Aorta (tissue), 5 donors: ENCODE results near the gene PLEKHG7. TPM values are rescaled to one million over a fixed set of nuclear protein-coding genes. Genes with fewer than 3 reads are reported as not detected.
"Not testable (repeated sequence)": the region's sequence is repeated elsewhere in the genome, so short reads cannot be mapped to it uniquely, and the experiment has no call there.

Experiments
- ATAC-seq: fragments of 200-7000 bp; cut with Tn5 transposase; one replicate; pipeline ENCODE4 v1.9.1; 2022; ENCODE audit warnings: moderate library complexity; ENCODE audit not compliant: low FRiP score
- DNase-seq, 2 donors: peaks; one replicate each; pipeline ENCODE4 v3.0.0-alpha.2; 2020
- H3K27ac ChIP-seq, 2 donors: one replicate each; pipeline ENCODE4 v1.5.1; 2013; ENCODE audit warnings: low read length in 2 of 2, mild to moderate bottlenecking in 2 of 2, moderate library complexity in 2 of 2, control low read depth in 1 of 2, inconsistent platforms in 1 of 2, low read depth in 1 of 2
- H3K27me3 ChIP-seq, 2 donors: one replicate each; pipeline ENCODE4 v1.6.1; 2013; ENCODE audit warnings: control low read depth in 1 of 2, low read length in 1 of 2, mild to moderate bottlenecking in 1 of 2, moderate library complexity in 1 of 2; ENCODE audit not compliant: insufficient read depth in 2 of 2, control insufficient read depth in 1 of 2
- H3K36me3 ChIP-seq, 2 donors: one replicate each; pipeline ENCODE4 v1.6.1; 2013; ENCODE audit warnings: control low read depth in 1 of 2, low read length in 1 of 2, mild to moderate bottlenecking in 1 of 2; ENCODE audit not compliant: insufficient read depth in 2 of 2, control insufficient read depth in 1 of 2
- H3K4me1 ChIP-seq, 2 donors: one replicate each; pipeline ENCODE4 v1.6.1; 2013; ENCODE audit warnings: low read length in 2 of 2, control low read depth in 1 of 2, mild to moderate bottlenecking in 1 of 2, moderate library complexity in 1 of 2; ENCODE audit not compliant: insufficient read depth in 2 of 2, control insufficient read depth in 1 of 2
- H3K4me3 ChIP-seq, 2 donors: one replicate each; pipeline ENCODE4 v1.5.1; 2013; ENCODE audit warnings: low read length in 2 of 2, control low read depth in 1 of 2, mild to moderate bottlenecking in 1 of 2
- H3K9me3 ChIP-seq: one replicate; pipeline ENCODE4 v1.6.1; 2013; ENCODE audit warnings: mild to moderate bottlenecking, low read length; ENCODE audit not compliant: control insufficient read depth
- WGBS, 2 donors: extraction: QIAGEN DNeasy Blood & Tissue Kit; methylation state at CpG; one replicate each; pipeline ENCODE4 v1.1.7; 2013; 5-methylcytosine and 5-hydroxymethylcytosine counted together
- intact Hi-C, 2 donors: fragments of 100-400 bp; cut with DNase I; formaldehyde crosslinking; loops; one replicate each; pipeline versions ENCODE4 v1.14.2 to v1.15.0; 2022
- long read RNA-seq, 2 donors: library from polyadenylated mRNA; unstranded; transcript quantifications; one replicate each; pipeline ENCODE4 v2.0.0, GENCODE V29; 2020 to 2021
- polyA plus RNA-seq, 2 donors: library from polyadenylated mRNA; stranded (reverse); fragments of 200-250 nt; gene quantifications; one replicate each; pipeline ENCODE4 v1.2.3, GENCODE V29; 2013
- total RNA-seq, 2 donors: library from RNA; stranded (reverse); fragmentation: NEBNext Ultra II Directional; extraction: Animal tissue kit (Norgen Biotek cat#: 25700); gene quantifications; one replicate each; pipeline ENCODE4 v1.2.1, GENCODE V29; 2021
- donor health status: healthy with polysubstance abuse.
- donor health status: Bipolar disorder and iron deficiency.
- donor health status: DM: no; HTN: no; CAD: no.
- donor health status: DM: no; HTN: no; CAD: no.
- donor health status: DM: yes; HTN: yes; CAD: no.

The PLEKHG7 gene, protein sequence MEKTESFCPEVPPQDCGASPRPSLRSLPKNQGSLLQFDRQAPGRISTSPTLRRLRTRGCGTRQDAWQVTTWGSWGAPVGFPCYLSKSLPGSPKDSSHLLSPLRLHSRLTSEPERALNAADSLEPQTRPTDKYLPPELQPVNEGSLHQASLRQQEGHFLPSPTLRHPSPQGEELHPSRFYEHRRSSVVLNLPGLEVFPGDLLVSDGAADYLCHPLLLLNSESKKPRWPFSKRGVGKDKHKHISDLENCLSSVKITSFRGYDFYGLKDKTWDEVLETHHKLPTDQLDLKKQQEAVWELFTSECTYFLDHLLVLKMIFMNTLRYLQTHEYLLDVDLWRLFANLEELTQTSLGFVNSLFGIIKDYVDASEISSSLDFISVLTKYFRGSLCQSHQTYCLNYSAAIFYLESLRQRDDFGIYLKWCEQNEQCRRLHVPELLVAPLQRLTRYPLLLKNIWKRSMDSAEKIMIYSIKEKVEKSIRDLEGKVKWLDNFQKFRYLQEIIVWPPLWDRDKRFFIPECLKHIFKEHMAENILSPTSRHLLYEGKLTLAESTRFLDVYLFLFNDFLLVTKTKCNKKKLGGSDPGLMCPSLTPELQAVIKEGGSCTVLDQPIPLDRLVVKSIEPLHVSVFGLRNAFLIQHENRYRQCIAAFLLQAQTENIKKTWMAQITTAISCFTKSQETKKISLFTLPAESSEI
- not detected for total RNA-seq
- not detected for polyA plus RNA-seq
- long read RNA-seq, donor 1, result 0 reads
- long read RNA-seq, donor 2, partial matches to known transcripts, result 0 of 18 reads
- long read RNA-seq, donor 2, other reads (novel, unspliced or antisense), result 18 of 18 reads

DNA sequence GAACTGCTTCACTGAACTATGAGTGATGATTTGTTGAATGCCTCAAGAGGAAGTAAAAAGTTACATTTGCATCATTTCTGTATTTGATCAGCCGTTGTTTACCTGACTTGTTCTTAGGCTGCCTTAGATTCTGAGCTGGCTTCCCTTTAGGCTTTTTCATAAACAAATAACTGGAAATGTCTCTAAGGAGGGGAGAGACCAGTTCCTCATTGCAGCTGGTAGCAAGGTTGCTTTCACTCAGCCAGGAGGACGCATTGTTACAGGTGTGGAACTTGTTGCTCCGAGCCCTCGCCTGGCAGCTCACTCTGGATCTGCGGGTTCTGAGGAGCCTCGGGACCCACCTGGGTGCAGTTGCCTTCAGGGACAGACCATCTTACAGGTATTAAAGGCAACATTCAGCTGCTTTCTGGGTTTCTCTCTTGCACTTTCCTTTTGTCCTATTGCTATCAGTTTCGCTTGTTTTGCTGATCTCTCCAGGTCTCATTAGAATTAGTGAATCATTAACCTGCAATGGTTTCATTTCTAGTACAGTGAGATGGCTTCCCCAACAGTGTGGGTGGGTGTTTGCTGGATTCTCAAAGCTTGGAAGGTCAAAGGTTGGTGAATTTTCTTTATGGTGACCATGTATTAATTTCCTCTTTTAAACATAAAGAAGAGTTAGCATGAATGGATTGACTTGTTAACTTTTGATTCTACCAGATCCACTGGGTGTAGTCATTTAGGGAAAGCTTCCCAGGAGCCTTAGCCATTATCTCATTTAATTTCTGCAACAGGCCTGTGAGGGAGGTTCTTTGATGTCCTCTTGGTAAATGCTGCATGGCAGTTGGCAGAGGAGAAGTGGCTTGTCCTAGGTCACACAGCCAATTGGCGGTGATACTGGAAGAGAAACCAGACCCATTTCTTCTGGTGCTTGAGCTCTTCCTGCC lies at the start of gene PLEKHG7:
PLEKHG7 (plus strand) TSS at position 236 of the 926 bp plus-strand sequence. CDS start 3,643 bp downstream, outside the sequence.
- intact Hi-C loops, result no loop called here
- no peaks in the 10 kb centered on the region for H3K36me3 ChIP-seq
- 89 to 90% methylated on average over 8 of the region's 8 CpGs for WGBS, 2 donors
- H3K9me3 ChIP-seq, result peaks cover 1% of the 10 kb centered on the region
- no peak within 1 kb of the TSS for H3K4me3 ChIP-seq
- no peaks in the 10 kb centered on the region for H3K4me1 ChIP-seq
- no peak for ATAC-seq
- no peak within 1 kb of the TSS for H3K27ac ChIP-seq
- no peak for DNase-seq
- no peaks in the 10 kb centered on the region for H3K27me3 ChIP-seq

DNA sequence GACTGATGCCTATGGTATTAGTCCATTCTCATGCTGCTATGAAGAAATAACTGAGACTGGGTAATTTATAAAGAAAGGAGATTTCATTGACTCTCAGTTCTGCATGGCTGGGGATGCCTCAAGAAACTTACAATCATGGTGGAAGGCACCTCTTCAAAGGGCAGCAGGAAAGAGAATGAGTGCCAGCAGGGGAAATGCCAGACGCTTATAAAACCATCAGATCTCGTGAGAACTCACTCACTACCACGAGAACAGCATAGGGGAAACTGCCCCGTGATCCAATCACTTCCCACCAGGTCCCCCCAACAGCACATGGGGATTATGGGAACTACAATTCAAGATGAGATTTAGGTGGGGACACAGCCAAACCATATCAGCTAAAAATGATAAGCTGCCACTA lies 48.5 kb upstream of the PLEKHG7 start:
- H3K9me3 ChIP-seq, H3K4me3 ChIP-seq, H3K27me3 ChIP-seq, DNase-seq, H3K27ac ChIP-seq, ATAC-seq, H3K36me3 ChIP-seq, H3K4me1 ChIP-seq: not testable (repeated sequence)
- WGBS, 2 donors, result 68 to 79% methylated on average over 4 of the region's 4 CpGs
- intact Hi-C loops, result loop anchor here in 1 of 2 donors (5.0 kb wide), 1 partner anchor 1272 kb away; no protein-coding TSS in a partner anchor

GRCh38 chr12:92654929-92655328 lies 47.9 kb upstream of the PLEKHG7 start:
- no peaks in the 10 kb centered on the region for H3K36me3 ChIP-seq
- H3K4me1 ChIP-seq, result no peaks in the 10 kb centered on the region
- H3K27ac ChIP-seq, result no peak overlapping the region
- intact Hi-C loops, result loop anchor here in 1 of 2 donors (5.0 kb wide), 1 partner anchor 1273 kb away; no protein-coding TSS in a partner anchor
- H3K4me3 ChIP-seq, result no peak overlapping the region
- H3K9me3 ChIP-seq, result no peaks in the 10 kb centered on the region
- no peak for ATAC-seq
- DNase-seq, result peak in 1 of 2 donors; percentile 49
- H3K27me3 ChIP-seq, result no peaks in the 10 kb centered on the region
- 11 to 42% methylated on average over 1 of the region's 1 CpG for WGBS, 2 donors

- Histone ChIP-seq H3K36me3 (no peaks in the 10 kb centered on the region), H3K4me1 (no peaks in the 10 kb centered on the region), H3K4me3 (no peak overlapping the region), H3K27me3 (no peaks in the 10 kb centered on the region), H3K27ac (no peak overlapping the region), H3K9me3 (no peaks in the 10 kb centered on the region)
- WGBS, 2 donors, result 89 to 94% methylated on average over 1 of the region's 1 CpG
- intact Hi-C loops, result no loop called here
- DNase-seq (no peak), ATAC-seq (no peak)
Measured at GRCh38 chr12:92656911-92657310, 45.9 kb upstream of the PLEKHG7 start.

GRCh38 chr12:92657770-92658169 lies 45.0 kb upstream of the PLEKHG7 start:
- Histone ChIP-seq H3K9me3 (no peaks in the 10 kb centered on the region), H3K27me3 (no peaks in the 10 kb centered on the region), H3K36me3 (no peaks in the 10 kb centered on the region), H3K4me1 (no peaks in the 10 kb centered on the region), H3K4me3 (no peak overlapping the region), H3K27ac (no peak overlapping the region)
- intact Hi-C loops, result no loop called here
- 94 to 96% methylated on average over 4 of the region's 4 CpGs for WGBS, 2 donors
- DNase-seq (no peak), ATAC-seq (no peak)

- WGBS, 2 donors, result 97 to 98% methylated on average over 2 of the region's 2 CpGs
- Histone ChIP-seq H3K9me3 (no peaks in the 10 kb centered on the region), H3K36me3 (no peaks in the 10 kb centered on the region), H3K4me1 (no peaks in the 10 kb centered on the region), H3K4me3 (no peak overlapping the region), H3K27ac (no peak overlapping the region), H3K27me3 (no peaks in the 10 kb centered on the region)
- no peak for DNase-seq
- ATAC-seq, result no peak
- intact Hi-C loops, result no loop called here
Measured at GRCh38 chr12:92658611-92659010, 44.2 kb upstream of the PLEKHG7 start.

- intact Hi-C loops, result no loop called here
- Histone ChIP-seq H3K36me3 (no peaks in the 10 kb centered on the region), H3K27ac (no peak overlapping the region), H3K4me3 (no peak overlapping the region), H3K27me3 (no peaks in the 10 kb centered on the region), H3K4me1 (no peaks in the 10 kb centered on the region), H3K9me3 (no peaks in the 10 kb centered on the region)
- no peak for DNase-seq
- no peak for ATAC-seq
- 93% methylated on average over 6 of the region's 6 CpGs for WGBS, 2 donors
Measured at GRCh38 chr12:92661269-92661668, 41.5 kb upstream of the PLEKHG7 start.

DNA sequence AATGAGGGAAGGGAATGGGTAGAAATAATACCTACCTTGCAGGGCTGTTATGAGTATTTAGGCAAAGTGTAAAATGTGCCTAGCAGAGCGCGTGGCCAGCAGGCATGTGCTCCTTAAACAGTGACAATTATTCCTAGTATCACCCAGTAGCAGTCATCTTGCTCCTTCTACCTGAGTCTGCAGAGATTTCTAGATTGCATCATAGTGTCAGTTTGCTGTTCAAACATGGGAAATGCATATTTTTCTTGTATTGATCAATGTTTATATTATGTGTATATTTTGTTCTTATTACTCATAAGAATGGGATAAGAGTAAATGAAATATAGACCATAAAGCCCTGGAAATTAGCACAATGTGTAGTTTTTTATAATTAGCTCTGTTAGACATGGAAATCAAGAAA lies 37.3 kb upstream of the PLEKHG7 start:
- Histone ChIP-seq H3K36me3 (no peaks in the 10 kb centered on the region), H3K9me3 (peaks cover 1% of the 10 kb centered on the region), H3K27me3 (no peaks in the 10 kb centered on the region), H3K4me1 (no peaks in the 10 kb centered on the region), H3K27ac (no peak overlapping the region), H3K4me3 (no peak overlapping the region)
- WGBS, 2 donors, result 94 to 100% methylated on average over 2 of the region's 2 CpGs
- ATAC-seq (no peak), DNase-seq (no peak)
- intact Hi-C loops, result no loop called here
